HG03575 (cell line): Measurements from ENCODE around the gene PAPSS2.
"Not testable (repeated sequence)": the region's sequence is repeated elsewhere in the genome, so short reads cannot be mapped to it uniquely, and the experiment has no call there.

Experiments used
- ATAC-seq: cut with Tn5 transposase; IDR thresholded peaks from one replicate; pipeline ENCODE4 v1.9.1; 2021; ENCODE audit not compliant: unreplicated experiment, insufficient number of reproducible peaks, low FRiP score; ENCODE audit errors: extremely low read depth

The PAPSS2 gene

GRCh38 chr10:87659571-87660483 lies at the start of gene PAPSS2:
Gene PAPSS2 (plus strand): TSS chr10:87659878. CDS start chr10:87659982, 104 bp downstream.
- ATAC-seq: no peak

- ATAC-seq: not testable (repeated sequence)
Observed at GRCh38 chr10:87611341-87611740, 48.3 kb upstream of the PAPSS2 start.

GRCh38 chr10:87612115-87612514 lies 47.6 kb upstream of the PAPSS2 start:
- no peak for ATAC-seq

GRCh38 chr10:87613751-87614150 lies 45.9 kb upstream of the PAPSS2 start:
- ATAC-seq: no peak

DNA sequence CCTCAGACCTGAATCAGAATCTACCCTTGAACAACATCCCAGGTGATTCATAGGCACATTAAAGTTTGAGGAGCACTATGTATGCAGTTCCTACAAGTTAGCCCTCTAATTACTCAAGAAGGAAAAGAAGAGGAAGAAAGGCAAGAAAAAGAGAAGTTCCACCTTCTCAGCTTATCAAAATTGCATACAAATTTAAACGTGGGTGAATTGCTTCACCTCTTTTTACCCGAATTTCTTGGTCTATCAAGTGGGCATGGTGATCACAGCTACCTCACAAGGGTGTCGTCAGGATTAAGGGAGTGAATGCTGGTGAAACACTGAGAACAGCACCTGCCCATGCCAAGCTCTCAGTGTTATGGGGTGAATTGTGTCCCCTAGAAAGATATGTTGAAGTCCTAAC lies 43.8 kb upstream of the PAPSS2 start:
- no peak for ATAC-seq

- no peak for ATAC-seq
Observed at GRCh38 chr10:87617503-87617902, 42.2 kb upstream of the PAPSS2 start.

DNA sequence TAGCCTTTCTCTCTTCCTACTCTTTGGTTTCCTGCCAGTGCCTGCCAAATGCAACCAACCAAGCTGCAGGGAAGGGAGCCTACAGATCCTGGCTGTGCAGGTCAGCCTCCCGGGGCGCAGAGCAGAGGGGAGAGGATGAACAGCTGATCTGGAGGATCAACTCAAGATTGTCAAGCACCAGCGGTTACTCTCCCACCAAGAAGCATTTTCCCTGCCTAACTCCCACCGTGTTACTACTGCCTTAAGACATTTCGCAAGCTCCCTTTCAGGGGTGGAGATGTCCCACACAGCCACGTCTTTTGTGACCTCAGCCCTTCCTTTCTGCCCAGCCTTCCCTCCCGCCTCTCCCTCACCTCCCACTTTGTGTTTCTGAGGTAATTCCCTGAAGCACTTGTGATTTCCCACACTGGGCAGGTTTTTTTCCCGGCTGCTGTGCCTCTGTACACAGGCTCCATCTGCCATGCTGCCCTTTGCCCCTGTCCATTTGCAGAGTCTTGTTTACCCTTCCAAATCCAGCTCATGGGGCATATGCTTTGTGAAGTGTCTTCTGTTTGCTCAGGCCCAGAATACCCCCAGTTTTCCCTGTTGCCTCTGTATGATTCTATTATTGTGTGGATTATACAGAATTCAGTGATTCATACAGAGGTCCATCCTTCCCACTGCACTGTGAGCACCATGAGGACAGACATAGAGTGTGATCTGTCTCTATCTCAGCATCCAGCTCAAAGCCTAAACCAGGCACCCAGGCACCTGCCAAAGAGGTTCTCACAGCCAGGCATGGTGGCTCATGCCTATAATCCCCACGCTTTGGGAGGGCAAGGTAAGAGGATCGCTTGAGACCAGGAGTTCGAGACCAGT lies 40.9 kb upstream of the PAPSS2 start:
- ATAC-seq: no peak

DNA sequence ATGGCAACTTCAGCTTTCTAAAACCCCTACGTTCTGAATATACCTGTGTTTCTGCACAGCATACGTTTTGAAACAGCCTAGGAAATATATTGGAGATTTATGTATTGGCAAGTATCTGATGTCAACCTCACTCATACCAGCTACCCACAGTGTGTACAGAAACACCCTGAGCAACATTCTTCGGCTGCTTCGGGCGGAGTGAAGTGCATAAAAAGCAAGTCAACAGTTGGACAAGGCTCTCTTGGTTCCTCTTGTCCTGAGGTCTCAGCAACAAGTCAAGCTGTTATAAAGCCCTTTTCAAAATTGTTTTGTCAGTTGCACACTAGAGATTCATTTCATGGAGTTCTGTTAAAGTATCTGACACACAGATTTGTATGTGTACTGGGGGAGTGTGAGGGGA lies 40.0 kb upstream of the PAPSS2 start:
- ATAC-seq: no peak

DNA sequence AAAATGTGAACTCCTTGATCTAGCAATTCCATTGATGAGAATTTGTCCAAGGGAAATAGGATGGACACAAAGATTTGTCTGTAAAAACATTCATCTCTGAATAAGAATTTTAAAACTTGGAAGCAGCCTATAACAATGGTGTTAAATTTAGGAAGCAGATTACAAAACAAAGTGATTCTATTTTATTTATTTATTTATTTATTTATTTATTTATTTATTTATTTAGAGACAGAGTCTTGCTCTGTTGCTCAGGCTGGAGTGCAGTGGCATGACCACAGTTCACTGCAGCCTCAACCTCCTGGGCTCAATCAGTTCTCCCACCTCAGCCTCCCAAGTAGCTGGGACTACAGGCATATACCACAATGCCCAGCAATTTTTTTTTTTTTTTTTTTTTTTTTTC lies 38.2 kb upstream of the PAPSS2 start:
- not testable (repeated sequence) for ATAC-seq

GRCh38 chr10:87622314-87623004 lies 37.2 kb upstream of the PAPSS2 start:
- ATAC-seq: no peak

DNA sequence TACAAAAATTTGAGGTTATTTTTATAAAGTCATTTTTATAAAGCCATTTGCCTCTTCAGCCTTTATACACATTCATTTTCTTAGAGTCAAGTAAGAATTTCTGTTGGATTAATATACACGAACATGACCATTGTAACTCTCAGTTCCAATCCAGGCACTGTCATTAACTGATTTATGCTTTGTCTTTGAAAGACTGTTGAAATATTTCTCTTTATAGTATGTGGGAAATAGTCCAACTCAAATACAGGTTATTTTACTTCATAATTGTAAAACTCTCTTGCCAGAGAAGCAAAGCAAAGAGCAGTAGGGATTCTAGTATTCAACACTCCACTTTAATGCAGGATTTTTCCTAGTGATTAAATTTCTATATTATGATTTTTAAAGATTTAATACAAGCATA lies 36.5 kb upstream of the PAPSS2 start:
- no peak for ATAC-seq

- no peak for ATAC-seq
Observed at GRCh38 chr10:87625661-87626060, 34.0 kb upstream of the PAPSS2 start.

DNA sequence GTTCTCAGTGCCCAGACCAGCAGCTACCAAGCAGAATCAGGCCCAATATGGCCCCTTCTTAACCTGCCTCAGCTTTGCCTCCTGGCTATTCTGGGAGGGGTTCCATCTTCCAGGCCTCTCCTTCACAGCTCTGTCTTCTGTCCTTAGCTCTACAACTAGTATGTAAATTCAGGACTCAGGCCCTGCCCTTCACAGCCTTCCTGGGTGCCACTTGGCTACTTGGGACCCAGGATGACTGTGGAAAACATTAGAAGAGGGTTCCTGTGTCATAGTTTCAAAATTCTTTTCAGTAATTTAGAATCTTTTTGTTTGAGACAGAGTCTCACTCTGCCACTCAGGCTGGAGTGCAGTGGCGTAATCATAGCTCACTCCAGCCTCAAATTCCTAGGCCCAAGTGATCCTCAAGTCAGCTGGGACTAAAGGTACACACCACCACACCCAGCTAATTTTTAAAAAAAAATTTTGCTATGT lies 33.2 kb upstream of the PAPSS2 start:
- no peak for ATAC-seq

GRCh38 chr10:87630171-87630570 lies 29.5 kb upstream of the PAPSS2 start:
- no peak for ATAC-seq

GRCh38 chr10:87632454-87632853 lies 27.2 kb upstream of the PAPSS2 start:
- no peak for ATAC-seq

DNA sequence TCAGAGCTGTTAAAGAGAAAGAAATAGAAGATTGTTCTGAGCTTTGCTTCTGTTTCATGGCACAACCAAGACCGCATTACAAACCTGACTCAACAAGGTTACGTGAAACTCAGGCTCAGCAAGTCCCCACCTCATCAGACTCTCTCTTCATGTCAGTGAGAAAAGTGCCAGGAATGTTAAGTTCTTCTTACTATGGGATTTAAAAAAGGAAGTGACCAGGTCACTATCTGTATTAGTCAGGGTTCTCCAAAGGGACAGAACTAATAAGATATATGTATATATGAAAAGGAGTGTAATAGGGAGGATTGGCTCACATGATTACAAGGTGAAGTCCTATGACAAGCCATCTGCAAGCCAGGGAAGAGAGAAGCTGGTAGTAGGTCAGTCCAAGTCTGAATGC lies 25.4 kb upstream of the PAPSS2 start:
- no peak for ATAC-seq

DNA sequence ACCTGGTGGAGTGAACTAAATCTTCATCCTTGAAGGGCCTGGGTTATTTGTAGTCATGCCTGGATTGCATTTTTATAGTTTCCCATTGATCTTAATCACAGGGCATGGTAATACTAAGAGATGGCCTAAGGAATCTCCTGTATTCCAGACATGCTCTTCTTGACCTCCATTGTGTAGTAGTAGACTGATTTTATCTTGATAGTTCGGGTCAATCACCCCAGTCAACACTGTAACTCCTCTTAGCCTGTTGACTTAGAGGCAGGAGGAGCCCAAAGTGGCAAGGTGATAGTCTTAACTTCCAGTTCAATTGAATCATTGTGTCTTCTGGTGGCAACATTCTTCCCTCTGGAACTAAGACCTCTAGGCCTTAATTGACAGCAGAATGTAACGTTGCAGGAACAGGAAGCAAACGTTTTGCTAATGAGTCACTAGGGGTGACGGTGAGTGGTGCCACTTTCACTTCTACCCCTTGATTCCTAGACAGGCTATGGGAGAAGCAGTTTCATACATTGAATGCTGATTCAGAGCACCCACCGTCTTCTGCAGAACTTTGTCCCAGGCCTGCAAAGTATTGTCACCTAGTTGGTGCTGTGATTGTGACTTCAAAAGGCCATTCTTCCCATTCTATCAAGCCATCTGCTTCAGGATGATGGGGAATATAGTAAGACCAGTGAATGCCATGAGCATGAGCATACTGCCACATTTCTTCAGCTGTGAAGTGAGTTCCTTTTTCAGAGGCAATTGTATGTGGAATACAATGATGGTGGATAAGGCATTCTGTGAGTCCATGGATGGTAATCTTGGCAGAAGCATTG lies 24.0 kb upstream of the PAPSS2 start:
- ATAC-seq: no peak

GRCh38 chr10:87636313-87636915 lies 23.3 kb upstream of the PAPSS2 start:
- no peak for ATAC-seq
